H1 (cell line): ENCODE measurements around the gene CARD14. TPM values are rescaled to one million over a fixed set of nuclear protein-coding genes. Genes with fewer than 3 reads are reported as not detected.

Experiments
- CTCF ChIA-PET: fragments of 300-600 bp; sonication (Branson Sonifier 250); formaldehyde crosslinking; loops from one replicate; lab custom pipeline; 2021; ENCODE audit not compliant: partially characterized antibody; lab: Charles Lee
- POLR2A ChIA-PET: fragments of 300-600 bp; sonication (Branson Sonifier 250); formaldehyde crosslinking; loops from one replicate; lab custom pipeline; 2021; ENCODE audit warnings: inconsistent platforms; ENCODE audit not compliant: partially characterized antibody; lab: Charles Lee
- DNase-seq, 2 experiments: peaks; one replicate each; pipeline versions ENCODE4 v3.0.0 to v3.0.0-alpha.2; 2010 to 2022; ENCODE audit warnings: low spot score in 2 of 2, low read depth in 1 of 2, mixed read lengths in 1 of 2
- FAIRE-seq: peaks from 2 replicates; lab custom pipeline; 2011; peaks lifted over from hg19 to GRCh38; lab: Jason Lieb, UNC
- H2AFZ ChIP-seq: 2 replicates; pipeline ENCODE4 v1.8.1; 2012; ENCODE audit warnings: low read length, inconsistent platforms
- H2AK5ac ChIP-seq: 2 replicates; pipeline ENCODE4 v1.6.1; 2013; ENCODE audit warnings: low read depth, low read length
- H2BK120ac ChIP-seq: replicated peaks from 2 replicates; pipeline ENCODE3; 2013; ENCODE audit warnings: low read depth, low read length, inconsistent platforms
- H2BK12ac ChIP-seq: 2 replicates; pipeline ENCODE4 v1.6.1; 2013; ENCODE audit warnings: low read depth, low read length
- H2BK15ac ChIP-seq: 2 replicates; pipeline ENCODE4 v1.6.1; 2013; ENCODE audit warnings: low read length
- H2BK20ac ChIP-seq: 2 replicates; pipeline ENCODE4 v1.6.1; 2013; ENCODE audit warnings: low read length
- H2BK5ac ChIP-seq: 2 replicates; pipeline ENCODE4 v1.6.1; 2013; ENCODE audit warnings: low read depth, low read length
- H3K14ac ChIP-seq: 2 replicates; pipeline ENCODE4 v1.6.1; 2013; ENCODE audit warnings: inconsistent platforms; ENCODE audit not compliant: insufficient read length
- H3K18ac ChIP-seq: 2 replicates; pipeline ENCODE4 v1.6.1; 2013; ENCODE audit warnings: low read length; ENCODE audit errors: extremely low read depth
- H3K23ac ChIP-seq: 2 replicates; pipeline ENCODE4 v1.6.1; 2013; ENCODE audit warnings: inconsistent platforms; ENCODE audit not compliant: insufficient read length
- H3K23me2 ChIP-seq: 2 replicates; pipeline ENCODE4 v1.6.1; 2013; ENCODE audit warnings: low read depth, low read length
- H3K27ac ChIP-seq: 2 replicates; pipeline ENCODE4 v1.6.1; 2011; ENCODE audit warnings: low read depth, low read length, inconsistent platforms
- H3K27me3 ChIP-seq, 4 experiments: replicated peaks in 1 of 4; 1 replicate in 1 of 4; 2 replicates in 3 of 4; pipeline versions ENCODE4 v1.6.1 to v1.8.1; 2011 to 2013; ENCODE audit warnings: low read length in 3 of 4, mild to moderate bottlenecking in 3 of 4, inconsistent platforms in 2 of 4, mixed read lengths in 2 of 4, moderate library complexity in 1 of 4; ENCODE audit not compliant: control insufficient read depth in 3 of 4, insufficient read depth in 3 of 4; ENCODE audit errors: extremely low read depth in 1 of 4
- H3K36me3 ChIP-seq, 4 experiments: 2 replicates each; pipeline versions ENCODE4 v1.6.1 to v1.8.1; 2011 to 2013; ENCODE audit warnings: mild to moderate bottlenecking in 4 of 4, low read length in 3 of 4, moderate library complexity in 2 of 4, control low read depth in 1 of 4, inconsistent platforms in 1 of 4; ENCODE audit not compliant: insufficient read depth in 4 of 4, control insufficient read depth in 2 of 4
- H3K4ac ChIP-seq: replicated peaks from 2 replicates; pipeline ENCODE3; 2013; ENCODE audit warnings: low read length, low read depth, mixed read lengths, inconsistent platforms; ENCODE audit not compliant: insufficient read length
- H3K4me1 ChIP-seq, 4 experiments: replicated peaks in 1 of 4; 1 replicate in 1 of 4; 2 replicates in 3 of 4; pipeline versions ENCODE4 v1.6.1 to v1.8.1; 2011 to 2013; ENCODE audit warnings: low read length in 3 of 4, inconsistent platforms in 2 of 4, mixed read lengths in 1 of 4; ENCODE audit not compliant: insufficient read depth in 4 of 4, control insufficient read depth in 3 of 4
- H3K4me2 ChIP-seq, 2 experiments: 2 replicates each; pipeline versions ENCODE4 v1.6.1 to v1.8.1; 2011 to 2013; ENCODE audit warnings: low read depth in 2 of 2, low read length in 2 of 2, control low read depth in 1 of 2, inconsistent platforms in 1 of 2, mild to moderate bottlenecking in 1 of 2; ENCODE audit not compliant: insufficient read depth in 1 of 2
- H3K4me3 ChIP-seq, 4 experiments: fragments of 200-600, 300-600 bp in 1 of 4; sonication (generic), shearing (Covaris generic), sonication (Bioruptor Twin) in 1 of 4; 2 replicates each; pipeline versions ENCODE4 v1.5.1 to v1.8.1; 2011 to 2016; ENCODE audit warnings: low read length in 4 of 4, low read depth in 3 of 4, control low read depth in 2 of 4, inconsistent platforms in 2 of 4, mild to moderate bottlenecking in 2 of 4, mixed read lengths in 1 of 4, moderate library complexity in 1 of 4; ENCODE audit not compliant: insufficient read depth in 2 of 4; ENCODE audit errors: extremely low read depth in 1 of 4
- H3K56ac ChIP-seq: replicated peaks from 2 replicates; pipeline ENCODE3; 2013; ENCODE audit warnings: low read depth, mild to moderate bottlenecking, mixed read lengths, low read length, inconsistent platforms; ENCODE audit not compliant: insufficient read length
- H3K79me1 ChIP-seq: 2 replicates; pipeline ENCODE4 v1.6.1; 2013; ENCODE audit warnings: low read depth, low read length, control low read depth
- H3K79me2 ChIP-seq, 2 experiments: 2 replicates each; pipeline versions ENCODE4 v1.6.1 to v1.8.1; 2012 to 2013; ENCODE audit warnings: low read length in 2 of 2, mild to moderate bottlenecking in 2 of 2, inconsistent platforms in 1 of 2; ENCODE audit not compliant: insufficient read depth in 2 of 2, control insufficient read depth in 1 of 2
- H3K9ac ChIP-seq, 4 experiments: replicated peaks in 1 of 4; 1 replicate in 1 of 4; 2 replicates in 3 of 4; pipeline versions ENCODE4 v1.6.1 to v1.8.1; 2011 to 2013; ENCODE audit warnings: low read depth in 3 of 4, low read length in 3 of 4, control low read depth in 2 of 4, mild to moderate bottlenecking in 2 of 4, moderate library complexity in 2 of 4, inconsistent platforms in 1 of 4; ENCODE audit errors: extremely low read depth in 1 of 4
- H3K9me3 ChIP-seq, 2 experiments: 2 replicates each; pipeline versions ENCODE4 v1.6.1 to v1.8.1; 2012 to 2013; ENCODE audit warnings: mild to moderate bottlenecking in 2 of 2, moderate library complexity in 2 of 2, control low read depth in 1 of 2, inconsistent platforms in 1 of 2, low read depth in 1 of 2, low read length in 1 of 2, mixed read lengths in 1 of 2; ENCODE audit not compliant: insufficient read depth in 2 of 2
- H4K20me1 ChIP-seq, 2 experiments: replicated peaks in 1 of 2; 2 replicates each; pipeline versions ENCODE3 to v1.8.1; 2011 to 2013; ENCODE audit warnings: inconsistent platforms in 2 of 2, low read length in 2 of 2, mild to moderate bottlenecking in 1 of 2; ENCODE audit not compliant: insufficient read depth in 2 of 2, control insufficient read depth in 1 of 2
- H4K5ac ChIP-seq: 2 replicates; pipeline ENCODE4 v1.6.1; 2013; ENCODE audit warnings: low read length, low read depth, mixed read lengths, inconsistent platforms; ENCODE audit not compliant: insufficient read length
- H4K8ac ChIP-seq: 2 replicates; pipeline ENCODE4 v1.8.0; 2013; ENCODE audit warnings: mild to moderate bottlenecking, moderate library complexity, low read length, inconsistent platforms; ENCODE audit not compliant: insufficient read depth; ENCODE audit errors: extremely low read depth
- H4K91ac ChIP-seq: replicated peaks from 2 replicates; pipeline ENCODE3; 2013; ENCODE audit warnings: low read length, mixed read lengths, inconsistent platforms; ENCODE audit not compliant: insufficient read length
- POLR2A ChIP-seq, 2 experiments: IDR thresholded peaks; 1 replicate in 1 of 2; 2 replicates in 1 of 2; pipeline ENCODE4 v1.6.1; 2011; ENCODE audit warnings: low read depth in 2 of 2, low read length in 2 of 2, mild to moderate bottlenecking in 2 of 2; ENCODE audit errors: control extremely low read depth in 1 of 2
- POLR2AphosphoS5 ChIP-seq: IDR thresholded peaks from 2 replicates; pipeline ENCODE4 v1.6.1; 2011; ENCODE audit warnings: low read depth, low read length
- SIN3A ChIP-seq, 2 experiments: IDR thresholded peaks in 1 of 2; conservative IDR thresholded peaks in 1 of 2; 2 replicates each; pipeline ENCODE4 v1.6.1; 2011 to 2012; ENCODE audit warnings: low read length in 2 of 2, improper control_type of control experiment in 1 of 2, low read depth in 1 of 2, mild to moderate bottlenecking in 1 of 2
- TAF7 ChIP-seq: optimal IDR thresholded peaks from 2 replicates; pipeline ENCODE3; 2011; ENCODE audit warnings: low read depth, mild to moderate bottlenecking, inconsistent platforms, low read length, moderate library complexity, borderline replicate concordance
- TBP ChIP-seq: IDR thresholded peaks from 2 replicates; pipeline ENCODE4 v1.6.1; 2011; ENCODE audit warnings: low read depth, low read length, improper control_type of control experiment
- ZNF274 ChIP-seq: IDR thresholded peaks from 2 replicates; pipeline ENCODE4 v1.7.0; 2012; ENCODE audit warnings: low read length, borderline replicate concordance; ENCODE audit errors: extremely low read depth
- WGBS, 2 experiments: shearing (Covaris generic) in 1 of 2; methylation state at CpG; one replicate each; pipeline versions ENCODE4 v1.1.6 to v1.1.7; 2013 to 2015; ENCODE audit warnings: low lambda C conversion rate in 2 of 2, mixed read lengths in 2 of 2, inconsistent platforms in 1 of 2, low coverage in 1 of 2, missing lambda C conversion rate in 1 of 2; ENCODE audit not compliant: insufficient replicate concordance in 2 of 2, insufficient coverage in 1 of 2, insufficient read length in 1 of 2; ENCODE audit errors: extremely low coverage in 1 of 2, missing lambda C conversion rate in 1 of 2; 5-methylcytosine and 5-hydroxymethylcytosine counted together
- polyA plus RNA-seq, 7 experiments: library from polyadenylated mRNA; depleted of rRNA in 3 of 7; stranded (reverse) in 5 of 7; unstranded in 2 of 7; fragments of >200 nt in 5 of 7; fragments of 200-250 nt in 2 of 7; gene quantifications; 1 replicate in 5 of 7; 2 replicates in 1 of 7; 4 replicates in 1 of 7; pipeline versions ENCODE4 v1.2.1 to v1.2.3, GENCODE V29; 2011 to 2013; ENCODE audit warnings: missing spikeins in 2 of 7, mixed read lengths in 2 of 7
- total RNA-seq: library from RNA; stranded (reverse); fragmentation: NEBNext Ultra II Directional; extraction: Animal tissue kit (Norgen Biotek cat#: 25700); gene quantifications from 2 replicates; pipeline ENCODE4 v1.2.1, GENCODE V29; 2021

CARD14 gene
- total and polyA plus RNA-seq, 2 of the 8 experiments (the other 6 are each of a cell fraction or from before 2014, with no cell fraction given): 0.08 TPM; not detected in 1

GRCh38 chr17:80160536-80160935 is 9.3 kb upstream of the CARD14 start:
- Histone ChIP-seq H3K79me2 (no peaks in the 10 kb centered on the region), H3K36me3 (no peaks in the 10 kb centered on the region), H3K79me1 (no peaks in the 10 kb centered on the region), H4K5ac (no peak overlapping the region), H3K4me1 (peaks cover 5 to 13% (median 7%) of the 10 kb centered on the region in 4 experiments), H2BK120ac (no peak overlapping the region), H3K18ac (0 out of 2 replicates have a peak overlapping the region, but pooled peaks have one; percentile 10), H2BK20ac (no peak overlapping the region), H3K9me3 (peaks cover 14 to 20% of the 10 kb centered on the region in 2 experiments; a peak in 3 of 4 replicates), H2BK5ac (no peak overlapping the region), H3K56ac (no peak overlapping the region), H3K27me3 (no peaks in the 10 kb centered on the region; a peak in 1 of 7 replicates), H3K9ac (no peak overlapping the region; a peak in 1 of 7 replicates), H3K14ac (no peak overlapping the region), H4K20me1 (no peaks in the 10 kb centered on the region), H3K23me2 (no peaks in the 10 kb centered on the region), H3K27ac (no peak overlapping the region), H3K4me2 (peak overlapping the region; percentile 59 to 62), H2AFZ (no peak overlapping the region), H2BK15ac (no peak overlapping the region), H4K8ac (no peak overlapping the region), H2BK12ac (no peak overlapping the region), H3K4ac (no peak overlapping the region), H2AK5ac (no peak overlapping the region), H4K91ac (no peak overlapping the region), H3K4me3 (peak overlapping the region in 1 of 4 experiments; percentile 42; a peak in 2 of 8 replicates), H3K23ac (no peak overlapping the region)
- FAIRE-seq (peak; percentile 78), DNase-seq (no peak)
- WGBS, 2 experiments: 11% methylated on average over 3 of the region's 3 CpGs; no CpG with 5 or more reads in 1 of the 2 experiments
- ChIA-PET CTCF (interaction anchor here (0.5 to 1.1 kb wide), 2 partner anchors 35 to 236 kb away, joined by 3 read pairs; no protein-coding TSS in a partner anchor), POLR2A (interaction anchor here (3.0 kb wide), 1 partner anchor 12 kb away, joined by 17 read pairs; the partner anchor contains the start of gene EIF4A3)
- TF ChIP-seq TAF7: no peak
- TF ChIP-seq SIN3A (conservative IDR thresholded peaks at IDR 0.05 in 1 of 2, IDR thresholded peaks at IDR 0.05 in 1 of 2; ENCODE audit: low read depth in 1 of 2, low read length in 2 of 2): no peak
- no peak for TF ChIP-seq POLR2A (IDR thresholded peaks at IDR 0.05; ENCODE audit: control extremely low read depth in 1 of 2, low read depth in 2 of 2, low read length in 2 of 2)
- no peak for TF ChIP-seq POLR2AphosphoS5
- 0 out of 2 replicates have a peak, but pooled peaks have one; percentile 10 for TF ChIP-seq TBP
- TF ChIP-seq ZNF274: no peak
